ENCODE measurements around the gene AVL9. TPM values are rescaled to one million over a fixed set of nuclear protein-coding genes. Genes with fewer than 3 reads are reported as not detected.
A peak's percentile ranks its signal among the peaks of the same experiment; 100 is the strongest.

AVL9 gene
- total and polyA plus RNA-seq, 9 of the 15 experiments (the other 6 are each of a cell fraction or from before 2014, with no cell fraction given): 6.4 to 66.2 (median 30.1) TPM

- TF ChIP-seq MGA (IDR thresholded peaks at IDR 0.05) (no peak; the same call in 1 of the 2 replicates), SMARCA5 (IDR thresholded peaks at IDR 0.05) (no peak), KDM5B (IDR thresholded peaks at IDR 0.05; ENCODE audit: insufficient replicate concordance, low read depth, low read length) (no peak), ELF4 (CRISPR knock-in tag; IDR thresholded peaks at IDR 0.05) (no peak), GTF3C2 (IDR thresholded peaks at IDR 0.05; ENCODE audit: borderline replicate concordance, extremely low read depth, insufficient read length) (no peak), L3MBTL2 (IDR thresholded peaks at IDR 0.05) (peak; percentile 32; the same call in 1 of the 2 replicates), PHTF2 (CRISPR knock-in tag; IDR thresholded peaks at IDR 0.05) (no peak), HMGXB4 (CRISPR knock-in tag; IDR thresholded peaks at IDR 0.05) (no peak), ARID2 (IDR thresholded peaks at IDR 0.05) (no peak)
- TF ChIP-seq, protein P1, sequence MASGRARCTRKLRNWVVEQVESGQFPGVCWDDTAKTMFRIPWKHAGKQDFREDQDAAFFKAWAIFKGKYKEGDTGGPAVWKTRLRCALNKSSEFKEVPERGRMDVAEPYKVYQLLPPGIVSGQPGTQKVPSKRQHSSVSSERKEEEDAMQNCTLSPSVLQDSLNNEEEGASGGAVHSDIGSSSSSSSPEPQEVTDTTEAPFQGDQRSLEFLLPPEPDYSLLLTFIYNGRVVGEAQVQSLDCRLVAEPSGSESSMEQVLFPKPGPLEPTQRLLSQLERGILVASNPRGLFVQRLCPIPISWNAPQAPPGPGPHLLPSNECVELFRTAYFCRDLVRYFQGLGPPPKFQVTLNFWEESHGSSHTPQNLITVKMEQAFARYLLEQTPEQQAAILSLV (tag; IDR thresholded peaks at IDR 0.05): no peak
These were observed 121.3 kb downstream of the AVL9 start (continued) for GRCh38 chr7:32616625-32617024.

All from K562 (cell line).